ENCODE measurements around the gene DHX32.
"Not testable (repeated sequence)": the region's sequence is repeated elsewhere in the genome, so short reads cannot be mapped to it uniquely, and the experiment has no call there.

GRCh38 chr10:125900963-125901362 lies 19.9 kb upstream of the DHX32 start:
- not testable (repeated sequence) for TF ChIP-seq POLR2A (IDR thresholded peaks at IDR 0.05)
- TF ChIP-seq POLR2AphosphoS5 (IDR thresholded peaks at IDR 0.05; ENCODE audit: insufficient read depth in 1 of 2, low read depth in 1 of 2): peak in 1 of 2 donors; percentile 43

Data from vagina (tissue), 2 donors.